ENCODE data around the gene EPHA8.

DNA sequence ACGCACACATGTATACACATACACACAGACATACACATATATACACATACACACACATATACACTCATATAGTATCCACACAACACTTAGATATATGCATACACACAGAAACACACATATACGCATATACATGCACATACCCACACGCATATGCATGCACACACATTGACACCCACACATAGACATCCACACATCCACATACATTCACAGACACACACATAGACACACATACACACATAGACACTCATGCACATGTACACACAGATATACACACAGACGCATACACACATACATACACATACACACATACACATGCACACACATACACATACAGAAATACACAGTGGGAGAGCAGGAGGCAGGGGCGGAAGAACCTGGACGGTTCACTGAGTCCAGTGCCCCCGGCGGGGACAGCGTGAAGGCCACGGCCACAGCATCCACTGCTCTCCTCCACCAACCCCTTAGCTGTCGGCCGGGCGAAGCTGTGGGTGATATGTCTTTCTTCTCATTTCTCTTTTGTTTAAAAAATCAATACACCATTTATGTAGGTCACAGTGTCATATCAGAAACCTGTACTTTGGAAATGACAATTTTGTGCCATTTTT lies 86.9 kb downstream of the EPHA8 start:
- TF ChIP-seq, protein P1, sequence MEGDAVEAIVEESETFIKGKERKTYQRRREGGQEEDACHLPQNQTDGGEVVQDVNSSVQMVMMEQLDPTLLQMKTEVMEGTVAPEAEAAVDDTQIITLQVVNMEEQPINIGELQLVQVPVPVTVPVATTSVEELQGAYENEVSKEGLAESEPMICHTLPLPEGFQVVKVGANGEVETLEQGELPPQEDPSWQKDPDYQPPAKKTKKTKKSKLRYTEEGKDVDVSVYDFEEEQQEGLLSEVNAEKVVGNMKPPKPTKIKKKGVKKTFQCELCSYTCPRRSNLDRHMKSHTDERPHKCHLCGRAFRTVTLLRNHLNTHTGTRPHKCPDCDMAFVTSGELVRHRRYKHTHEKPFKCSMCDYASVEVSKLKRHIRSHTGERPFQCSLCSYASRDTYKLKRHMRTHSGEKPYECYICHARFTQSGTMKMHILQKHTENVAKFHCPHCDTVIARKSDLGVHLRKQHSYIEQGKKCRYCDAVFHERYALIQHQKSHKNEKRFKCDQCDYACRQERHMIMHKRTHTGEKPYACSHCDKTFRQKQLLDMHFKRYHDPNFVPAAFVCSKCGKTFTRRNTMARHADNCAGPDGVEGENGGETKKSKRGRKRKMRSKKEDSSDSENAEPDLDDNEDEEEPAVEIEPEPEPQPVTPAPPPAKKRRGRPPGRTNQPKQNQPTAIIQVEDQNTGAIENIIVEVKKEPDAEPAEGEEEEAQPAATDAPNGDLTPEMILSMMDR (conservative IDR thresholded peaks at IDR 0.05; ENCODE audit: low read depth, low read length) = no peak
- TF ChIP-seq EZH2 (IDR thresholded peaks at IDR 0.05; ENCODE audit: low read length, unreplicated experiment) = no peak
- no peak for TF ChIP-seq EZH2phosphoT487 (IDR thresholded peaks at IDR 0.05; ENCODE audit: borderline replicate concordance, low read length)

All from PC-3 (cell line).